ENCODE measurements around the gene TTC12.

DNA sequence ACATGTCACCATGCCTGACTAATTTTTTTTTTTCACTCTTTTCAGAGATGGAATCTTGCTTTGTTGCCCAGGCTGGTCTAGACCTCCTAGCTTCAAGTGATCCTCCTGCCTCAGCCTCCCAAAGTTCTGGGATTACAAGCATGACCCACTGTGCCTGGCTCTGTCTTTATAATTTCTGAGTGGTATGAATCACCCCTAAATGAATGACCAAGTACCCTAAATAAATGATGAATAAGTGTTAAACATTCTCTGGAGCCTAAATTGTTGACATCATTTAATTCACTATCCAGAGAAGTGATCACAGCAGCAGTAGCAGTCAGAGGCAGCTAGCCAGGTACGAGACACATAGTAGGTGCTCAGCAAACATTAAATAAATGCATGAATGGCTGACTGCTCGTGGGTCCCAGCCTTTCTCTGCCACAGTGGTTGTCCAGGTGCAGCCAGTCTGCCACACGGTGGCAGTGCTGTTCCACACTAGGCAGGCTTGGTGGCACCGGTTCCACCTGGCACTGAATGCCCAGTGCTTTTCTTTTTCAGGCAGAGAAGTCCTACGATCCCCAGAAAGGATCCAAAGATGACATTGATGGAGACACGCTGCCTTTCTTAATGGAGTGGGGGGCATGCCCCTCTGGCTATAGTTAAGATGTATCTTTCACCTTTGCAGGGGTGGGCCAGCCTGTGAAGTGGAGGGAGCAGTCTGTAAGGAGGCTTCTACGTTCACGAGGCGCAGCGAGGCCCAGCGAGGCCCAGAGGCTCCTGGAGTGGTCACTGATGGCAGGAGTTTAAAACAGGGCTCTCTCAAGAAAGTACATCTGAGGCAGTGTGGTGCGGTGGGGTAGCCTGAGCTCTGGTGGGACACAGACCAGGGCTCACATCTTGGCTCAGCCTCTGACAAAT is 8.7 kb upstream of the TTC12 start:
- TF ChIP-seq GATA2 (IDR thresholded peaks at IDR 0.05; ENCODE audit: low read depth, low read length): no peak
- TF ChIP-seq GATA3 (IDR thresholded peaks at IDR 0.05; ENCODE audit: low read depth, low read length): no peak

Measured in SH-SY5Y (cell line).